GM12865 (cell line): ENCODE data around the gene ZFPM1.

Experiments used
- DNase-seq: peaks from one replicate; pipeline ENCODE4 v3.0.0; 2010; ENCODE audit warnings: low read depth
- H3K4me3 ChIP-seq: 2 replicates; pipeline ENCODE4 v1.5.1; 2011; ENCODE audit warnings: mild to moderate bottlenecking, low read depth, low read length, control low read depth
- TF ChIP-seq, protein P1 (sequence below): IDR thresholded peaks from 2 replicates; pipeline ENCODE4 v1.5.1; 2011; ENCODE audit warnings: low read length, control low read depth, low read depth, inconsistent platforms; ENCODE audit not compliant: insufficient read depth; ENCODE audit errors: missing control alignments

The ZFPM1 gene

DNA sequence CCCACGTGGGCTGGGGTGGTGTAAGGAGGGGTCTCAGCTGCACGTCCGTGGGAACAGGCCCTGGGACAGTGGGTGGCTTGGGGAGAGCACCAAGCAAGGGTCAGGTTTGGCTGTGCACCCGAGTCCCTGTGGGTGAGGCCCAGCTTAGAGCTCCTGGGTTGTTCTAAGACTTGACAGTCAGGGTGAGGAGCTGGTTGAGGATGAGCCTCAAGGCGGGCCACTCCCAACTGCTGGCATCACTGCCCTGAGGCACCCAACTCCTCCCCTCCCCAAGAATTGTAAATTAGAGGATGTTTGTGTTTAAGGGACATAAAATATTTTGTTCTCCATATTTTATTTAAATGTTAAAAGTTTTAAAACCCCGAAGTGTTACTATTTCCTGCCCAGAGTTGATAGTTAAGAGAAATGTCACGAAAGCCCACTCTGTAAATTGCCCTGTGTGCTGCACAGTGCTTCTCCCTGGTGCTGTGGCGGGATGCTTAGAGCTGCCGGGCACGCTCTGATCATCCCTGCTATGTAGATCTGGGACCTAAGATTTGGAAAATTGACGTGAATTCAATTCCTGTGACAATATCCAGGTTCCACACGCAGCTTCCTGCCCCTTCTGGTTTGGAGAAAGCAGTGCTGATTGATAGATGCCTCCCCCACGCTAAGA is 133.0 kb downstream of the ZFPM1 start:
- no peak overlapping the region for H3K4me3 ChIP-seq
- TF ChIP-seq, protein P1, sequence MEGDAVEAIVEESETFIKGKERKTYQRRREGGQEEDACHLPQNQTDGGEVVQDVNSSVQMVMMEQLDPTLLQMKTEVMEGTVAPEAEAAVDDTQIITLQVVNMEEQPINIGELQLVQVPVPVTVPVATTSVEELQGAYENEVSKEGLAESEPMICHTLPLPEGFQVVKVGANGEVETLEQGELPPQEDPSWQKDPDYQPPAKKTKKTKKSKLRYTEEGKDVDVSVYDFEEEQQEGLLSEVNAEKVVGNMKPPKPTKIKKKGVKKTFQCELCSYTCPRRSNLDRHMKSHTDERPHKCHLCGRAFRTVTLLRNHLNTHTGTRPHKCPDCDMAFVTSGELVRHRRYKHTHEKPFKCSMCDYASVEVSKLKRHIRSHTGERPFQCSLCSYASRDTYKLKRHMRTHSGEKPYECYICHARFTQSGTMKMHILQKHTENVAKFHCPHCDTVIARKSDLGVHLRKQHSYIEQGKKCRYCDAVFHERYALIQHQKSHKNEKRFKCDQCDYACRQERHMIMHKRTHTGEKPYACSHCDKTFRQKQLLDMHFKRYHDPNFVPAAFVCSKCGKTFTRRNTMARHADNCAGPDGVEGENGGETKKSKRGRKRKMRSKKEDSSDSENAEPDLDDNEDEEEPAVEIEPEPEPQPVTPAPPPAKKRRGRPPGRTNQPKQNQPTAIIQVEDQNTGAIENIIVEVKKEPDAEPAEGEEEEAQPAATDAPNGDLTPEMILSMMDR: no peak
- no peak for DNase-seq
